Thymus (tissue), 11 donors: Measurements from ENCODE around the gene CPSF3. TPM values are rescaled to one million over a fixed set of nuclear protein-coding genes. Genes with fewer than 3 reads are reported as not detected.

Experiments used
- DNase-seq, 9 donors: peaks; one replicate each; pipeline ENCODE4 v3.0.0-alpha.2; 2013; ENCODE audit warnings: low spot score in 9 of 9, low read depth in 6 of 9, missing footprints in 1 of 9
- H3K27ac ChIP-seq, 2 donors: one replicate each; pipeline ENCODE4 v1.5.1; 2013; ENCODE audit warnings: control low read depth in 1 of 2, low read depth in 1 of 2, low read length in 1 of 2, mild to moderate bottlenecking in 1 of 2, moderate library complexity in 1 of 2
- H3K27me3 ChIP-seq, 2 donors: one replicate each; pipeline ENCODE4 v1.5.1; 2013; ENCODE audit warnings: low read length in 1 of 2; ENCODE audit not compliant: control insufficient read depth in 2 of 2, insufficient read depth in 1 of 2
- H3K36me3 ChIP-seq, 2 donors: one replicate each; pipeline ENCODE4 v1.5.1; 2013; ENCODE audit warnings: low read length in 1 of 2, mild to moderate bottlenecking in 1 of 2, moderate library complexity in 1 of 2; ENCODE audit not compliant: control insufficient read depth in 2 of 2, insufficient read depth in 2 of 2
- H3K4me1 ChIP-seq, 2 donors: one replicate each; pipeline ENCODE4 v1.5.1; 2013; ENCODE audit warnings: low read length in 2 of 2; ENCODE audit not compliant: control insufficient read depth in 2 of 2, insufficient read depth in 2 of 2
- H3K4me3 ChIP-seq, 2 donors: one replicate each; pipeline ENCODE4 v1.5.1; 2013; ENCODE audit warnings: low read length in 2 of 2, control low read depth in 1 of 2, mild to moderate bottlenecking in 1 of 2
- H3K9me3 ChIP-seq, 2 donors: one replicate each; pipeline ENCODE4 v1.5.1; 2013; ENCODE audit warnings: low read length in 1 of 2, mild to moderate bottlenecking in 1 of 2; ENCODE audit not compliant: control insufficient read depth in 2 of 2, insufficient read depth in 1 of 2
- WGBS: extraction: QIAGEN DNeasy Blood & Tissue Kit; methylation state at CpG from one replicate; pipeline ENCODE4 v1.1.7; 2013; 5-methylcytosine and 5-hydroxymethylcytosine counted together
- polyA plus RNA-seq: library from polyadenylated mRNA; stranded (reverse); fragments of 200-250 nt; gene quantifications from one replicate; pipeline ENCODE4 v1.2.3, GENCODE V29; 2013
- total RNA-seq: library from RNA; stranded (reverse); fragments of 120-200 nt; gene quantifications from one replicate; pipeline ENCODE4 v1.2.4, GENCODE V29; 2013
- donor health status: healthy.

CPSF3 gene
- total and polyA plus RNA-seq, 2 donors: 39.3 to 51.3 TPM

- WGBS: 94% methylated on average over 19 of the region's 19 CpGs
- Histone ChIP-seq H3K4me3 (no peak overlapping the region), H3K27ac (no peak overlapping the region), H3K27me3 (no peaks in the 10 kb centered on the region), H3K4me1 (no peaks in the 10 kb centered on the region), H3K9me3 (no peaks in the 10 kb centered on the region), H3K36me3 (peaks cover 4 to 16% of the 10 kb centered on the region in 2 donors)
- DNase-seq: no peak
Measured at GRCh38 chr2:9401646-9402371, 21.6 kb upstream of the CPSF3 start.

- 85% methylated on average over 2 of the region's 2 CpGs for WGBS
- no peaks in the 10 kb centered on the region for H3K27me3 ChIP-seq
- no peaks in the 10 kb centered on the region for H3K4me1 ChIP-seq
- H3K9me3 ChIP-seq: no peaks in the 10 kb centered on the region
- no peak for DNase-seq
- no peak overlapping the region for H3K4me3 ChIP-seq
- no peak overlapping the region for H3K27ac ChIP-seq
- peaks cover 11 to 32% of the 10 kb centered on the region in 2 donors for H3K36me3 ChIP-seq
Measured at GRCh38 chr2:9403924-9404323, 19.5 kb upstream of the CPSF3 start.

- Histone ChIP-seq H3K27ac (no peak overlapping the region), H3K4me1 (no peaks in the 10 kb centered on the region), H3K27me3 (no peaks in the 10 kb centered on the region), H3K36me3 (peaks cover 12 to 37% of the 10 kb centered on the region in 2 donors), H3K4me3 (no peak overlapping the region), H3K9me3 (no peaks in the 10 kb centered on the region)
- no peak for DNase-seq
- 97% methylated on average over 4 of the region's 4 CpGs for WGBS
Measured at GRCh38 chr2:9404451-9404850, 19.0 kb upstream of the CPSF3 start.

DNA sequence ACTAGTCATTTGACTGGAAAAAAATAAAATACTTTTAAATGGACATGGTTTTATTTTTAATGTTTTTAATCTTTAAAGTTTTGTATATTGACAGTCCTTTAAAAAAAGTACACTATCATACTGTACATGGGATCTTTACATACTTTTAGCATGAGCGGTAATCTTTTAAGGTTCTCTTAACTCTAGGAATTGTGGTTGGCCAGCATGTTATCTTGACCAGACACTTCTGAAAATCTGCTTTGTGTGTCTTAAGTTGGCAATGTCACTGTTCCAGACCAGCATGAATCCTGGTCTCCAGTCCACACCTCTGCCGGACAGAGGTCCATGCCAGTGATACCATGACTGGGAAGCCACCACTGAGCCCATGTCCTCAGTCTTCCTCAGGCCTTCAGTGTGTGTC is 17.8 kb upstream of the CPSF3 start:
- no peaks in the 10 kb centered on the region for H3K27me3 ChIP-seq
- no peak for DNase-seq
- H3K4me3 ChIP-seq: no peak overlapping the region
- H3K36me3 ChIP-seq: peaks cover 16 to 43% of the 10 kb centered on the region in 2 donors
- no peak overlapping the region for H3K27ac ChIP-seq
- H3K9me3 ChIP-seq: no peaks in the 10 kb centered on the region
- WGBS: 99% methylated on average over 2 of the region's 2 CpGs
- H3K4me1 ChIP-seq: no peaks in the 10 kb centered on the region

- Histone ChIP-seq H3K36me3 (peaks cover 21 to 52% of the 10 kb centered on the region in 2 donors), H3K9me3 (no peaks in the 10 kb centered on the region), H3K27me3 (no peaks in the 10 kb centered on the region), H3K27ac (no peak overlapping the region), H3K4me3 (no peak overlapping the region), H3K4me1 (no peaks in the 10 kb centered on the region)
- WGBS: 96% methylated on average over 13 of the region's 13 CpGs
- DNase-seq: no peak
Measured at GRCh38 chr2:9406529-9407362, 16.7 kb upstream of the CPSF3 start.

DNA sequence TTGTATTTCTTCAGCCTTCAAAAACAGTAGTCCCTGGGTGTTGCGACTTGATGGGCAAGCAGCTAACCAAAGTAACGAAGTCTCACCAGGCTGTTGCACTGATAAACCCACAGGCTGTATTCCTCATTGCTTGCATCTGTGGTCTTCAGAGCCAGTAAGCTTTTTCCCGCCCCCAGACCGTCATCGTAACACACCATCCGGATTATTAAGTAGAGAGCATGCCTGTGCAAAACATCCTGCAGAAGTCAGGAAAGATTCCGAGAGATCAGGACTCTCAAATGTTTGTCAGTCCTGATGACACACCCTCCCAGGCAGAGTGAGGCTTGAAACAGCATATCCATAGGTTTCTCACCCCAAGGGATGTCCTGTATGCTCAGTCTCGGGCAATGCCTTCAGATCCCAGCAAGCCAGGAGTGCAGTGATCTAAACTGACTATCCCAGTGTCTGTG is 16.1 kb upstream of the CPSF3 start:
- no peak overlapping the region for H3K4me3 ChIP-seq
- H3K36me3 ChIP-seq: peaks cover 25 to 57% of the 10 kb centered on the region in 2 donors
- H3K27me3 ChIP-seq: no peaks in the 10 kb centered on the region
- no peak overlapping the region for H3K27ac ChIP-seq
- no peak for DNase-seq
- no peaks in the 10 kb centered on the region for H3K4me1 ChIP-seq
- 97% methylated on average over 8 of the region's 8 CpGs for WGBS
- no peaks in the 10 kb centered on the region for H3K9me3 ChIP-seq

DNA sequence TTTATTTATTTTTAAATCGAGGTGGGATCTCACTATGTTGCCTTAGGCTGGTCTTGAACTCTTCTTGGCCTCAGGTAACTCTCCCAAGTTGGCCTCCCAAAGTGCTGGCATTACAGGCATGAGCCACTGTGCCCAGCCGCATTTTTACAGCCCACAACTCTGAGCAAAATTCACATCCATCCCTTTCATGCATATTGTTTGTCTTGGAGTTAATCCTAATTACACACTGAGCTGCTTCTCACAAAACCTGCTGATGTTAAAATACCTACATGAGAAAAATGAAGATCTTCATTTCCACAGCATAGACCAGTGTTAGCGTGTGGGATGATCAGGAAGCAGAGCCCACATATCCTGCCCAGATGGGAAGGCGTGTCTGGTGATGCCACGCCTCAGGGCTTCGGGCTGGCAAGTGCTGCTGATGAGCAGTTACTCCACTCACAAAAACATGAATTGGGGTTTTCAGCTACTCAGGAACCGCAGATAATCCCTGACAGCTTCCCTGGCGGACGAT is 14.8 kb upstream of the CPSF3 start:
- no peaks in the 10 kb centered on the region for H3K9me3 ChIP-seq
- no peak overlapping the region for H3K4me3 ChIP-seq
- WGBS: 92% methylated on average over 9 of the region's 9 CpGs
- DNase-seq: no peak
- H3K4me1 ChIP-seq: no peaks in the 10 kb centered on the region
- no peak overlapping the region for H3K27ac ChIP-seq
- H3K36me3 ChIP-seq: peaks cover 25 to 53% of the 10 kb centered on the region in 2 donors
- H3K27me3 ChIP-seq: no peaks in the 10 kb centered on the region

- H3K4me1 ChIP-seq: no peaks in the 10 kb centered on the region
- no peak for DNase-seq
- no peak overlapping the region for H3K4me3 ChIP-seq
- H3K36me3 ChIP-seq: peaks cover 25 to 62% of the 10 kb centered on the region in 2 donors
- H3K9me3 ChIP-seq: no peaks in the 10 kb centered on the region
- WGBS: 98% methylated on average over 3 of the region's 3 CpGs
- no peak overlapping the region for H3K27ac ChIP-seq
- H3K27me3 ChIP-seq: no peaks in the 10 kb centered on the region
Measured at GRCh38 chr2:9410108-9410507, 13.3 kb upstream of the CPSF3 start.

- Histone ChIP-seq H3K36me3 (peaks cover 20 to 60% of the 10 kb centered on the region in 2 donors), H3K27ac (no peak overlapping the region), H3K4me1 (no peaks in the 10 kb centered on the region), H3K9me3 (no peaks in the 10 kb centered on the region), H3K27me3 (no peaks in the 10 kb centered on the region), H3K4me3 (no peak overlapping the region)
- no peak for DNase-seq
- WGBS: 91% methylated on average over 7 of the region's 7 CpGs
Measured at GRCh38 chr2:9412781-9413180, 10.7 kb upstream of the CPSF3 start.
